ENCODE data around the gene FIZ1. TPM values are rescaled to one million over a fixed set of nuclear protein-coding genes. Genes with fewer than 3 reads are reported as not detected.

The FIZ1 gene
- total RNA-seq, 2 donors from 2014 or later = 14.8 to 16.4 TPM

DNA sequence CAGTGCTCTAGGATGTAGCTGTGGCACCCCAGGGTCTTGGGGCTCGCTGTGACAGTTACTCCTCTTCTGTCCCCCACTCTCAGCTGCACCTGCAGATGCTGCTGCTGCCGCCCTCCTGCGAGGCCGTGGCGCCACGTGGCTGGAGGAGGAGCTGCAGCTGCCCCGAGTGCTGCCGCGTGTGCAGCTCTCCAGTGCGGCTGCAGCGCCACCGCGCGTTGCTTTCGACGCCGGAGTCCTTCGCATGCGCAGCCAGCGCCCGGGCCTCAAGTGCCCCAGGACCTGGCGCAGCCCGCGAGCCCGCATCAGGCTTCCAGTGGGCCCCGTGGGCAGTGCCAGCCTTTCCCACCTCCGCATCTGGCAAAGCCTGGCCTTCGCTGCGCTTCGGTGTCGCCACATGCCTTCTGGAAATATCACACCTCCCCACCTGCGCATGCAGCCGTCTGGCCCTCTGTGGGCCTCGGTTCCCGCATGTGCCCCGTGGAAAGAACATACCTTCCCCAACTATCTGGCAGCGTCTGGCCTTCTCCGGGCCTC, 40.8 kb upstream of the FIZ1 start:
- TF ChIP-seq, protein P1, sequence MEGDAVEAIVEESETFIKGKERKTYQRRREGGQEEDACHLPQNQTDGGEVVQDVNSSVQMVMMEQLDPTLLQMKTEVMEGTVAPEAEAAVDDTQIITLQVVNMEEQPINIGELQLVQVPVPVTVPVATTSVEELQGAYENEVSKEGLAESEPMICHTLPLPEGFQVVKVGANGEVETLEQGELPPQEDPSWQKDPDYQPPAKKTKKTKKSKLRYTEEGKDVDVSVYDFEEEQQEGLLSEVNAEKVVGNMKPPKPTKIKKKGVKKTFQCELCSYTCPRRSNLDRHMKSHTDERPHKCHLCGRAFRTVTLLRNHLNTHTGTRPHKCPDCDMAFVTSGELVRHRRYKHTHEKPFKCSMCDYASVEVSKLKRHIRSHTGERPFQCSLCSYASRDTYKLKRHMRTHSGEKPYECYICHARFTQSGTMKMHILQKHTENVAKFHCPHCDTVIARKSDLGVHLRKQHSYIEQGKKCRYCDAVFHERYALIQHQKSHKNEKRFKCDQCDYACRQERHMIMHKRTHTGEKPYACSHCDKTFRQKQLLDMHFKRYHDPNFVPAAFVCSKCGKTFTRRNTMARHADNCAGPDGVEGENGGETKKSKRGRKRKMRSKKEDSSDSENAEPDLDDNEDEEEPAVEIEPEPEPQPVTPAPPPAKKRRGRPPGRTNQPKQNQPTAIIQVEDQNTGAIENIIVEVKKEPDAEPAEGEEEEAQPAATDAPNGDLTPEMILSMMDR (IDR thresholded peaks at IDR 0.05) = peak; percentile 29 to 62 (median 40)
- TF ChIP-seq POLR2A (IDR thresholded peaks at IDR 0.05) = no peak

DNA sequence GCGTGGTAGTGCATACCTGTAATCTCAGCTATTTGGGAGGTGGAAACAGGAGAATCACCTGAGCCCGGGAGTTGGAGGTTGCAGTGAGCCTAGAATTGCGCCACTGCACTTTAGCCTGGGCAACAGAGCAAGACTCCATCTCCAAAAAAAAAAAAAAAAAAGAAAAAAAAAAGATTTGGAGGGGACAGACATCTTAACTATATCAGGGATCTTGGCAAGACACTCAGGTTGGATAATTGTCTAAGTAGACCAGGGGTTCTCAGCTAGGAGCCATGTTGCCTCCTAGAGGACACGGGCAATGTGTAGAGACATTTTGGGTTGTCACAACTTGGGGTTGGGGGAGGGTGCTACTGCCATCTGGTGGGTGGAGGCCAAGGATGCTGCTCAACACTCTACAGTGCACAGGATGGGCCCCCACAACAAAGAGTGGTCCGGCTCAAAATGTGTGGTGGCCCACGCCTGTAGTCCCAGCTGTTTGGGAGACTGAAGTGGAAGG, 39.6 kb upstream of the FIZ1 start:
- intact Hi-C loops (cut with DNase I) = no loop called here
- Histone ChIP-seq H3K9me3 (no peaks in the 10 kb centered on the region), H3K36me3 (no peaks in the 10 kb centered on the region), H3K4me1 (replicated peaks) (peaks cover 29% of the 10 kb centered on the region), H3K4me3 (no peak overlapping the region), H3K27ac (no peak overlapping the region), H3K27me3 (replicated peaks; ENCODE audit: insufficient read depth) (no peaks in the 10 kb centered on the region)
- WGBS = 88% methylated on average over 6 of the region's 6 CpGs
- DNase-seq (ENCODE audit: low spot score) = no peak
- no peak for TF ChIP-seq POLR2A (IDR thresholded peaks at IDR 0.05)
- TF ChIP-seq POLR2AphosphoS5 (IDR thresholded peaks at IDR 0.05) = no peak
- TF ChIP-seq, protein P1 (IDR thresholded peaks at IDR 0.05) = peak in 1 of 4 experiments; percentile 4

More for the DNA sequence above, 40.8 kb upstream of the FIZ1 start:
- intact Hi-C loops (cut with DNase I) = no loop called here
- H3K27me3 ChIP-seq (replicated peaks; ENCODE audit: insufficient read depth) = no peaks in the 10 kb centered on the region
- DNase-seq (ENCODE audit: low spot score) = peak; percentile 32
- H3K4me3 ChIP-seq = peak overlapping the region; percentile 85 to 91
- H3K36me3 ChIP-seq = no peaks in the 10 kb centered on the region
- WGBS = 3% methylated on average over 38 of the region's 38 CpGs
- H3K4me1 ChIP-seq (replicated peaks) = peaks cover 39% of the 10 kb centered on the region
- H3K27ac ChIP-seq = peak overlapping the region; percentile 93 to 95
- H3K9me3 ChIP-seq = no peaks in the 10 kb centered on the region

DNA sequence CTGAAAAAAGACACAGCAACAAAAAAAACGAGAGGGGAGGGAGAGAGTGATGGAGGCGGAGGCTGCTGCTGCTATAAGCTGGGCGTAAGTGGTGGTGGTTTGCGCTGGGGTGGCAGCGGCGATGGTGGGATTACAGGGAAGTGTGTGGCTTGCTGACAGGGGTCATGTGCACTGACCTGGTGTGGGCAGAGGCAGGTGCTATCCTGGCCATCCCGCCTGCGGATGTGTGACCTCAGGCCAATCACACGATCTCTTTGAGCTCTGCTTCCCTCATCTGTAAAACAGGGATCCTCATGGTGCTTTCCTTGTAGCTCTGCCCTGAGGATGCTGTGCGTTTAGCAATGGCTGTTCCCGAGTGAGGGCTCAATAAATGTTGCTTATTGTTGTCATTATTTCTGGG, 38.2 kb upstream of the FIZ1 start:
- DNase-seq (ENCODE audit: low spot score) = no peak
- WGBS = 74% methylated on average over 11 of the region's 11 CpGs
- H3K36me3 ChIP-seq = no peaks in the 10 kb centered on the region
- TF ChIP-seq POLR2AphosphoS5 (IDR thresholded peaks at IDR 0.05) (no peak), POLR2A (IDR thresholded peaks at IDR 0.05) (no peak)
- TF ChIP-seq, protein P1 (IDR thresholded peaks at IDR 0.05) = no peak
- no peaks in the 10 kb centered on the region for H3K9me3 ChIP-seq
- intact Hi-C loops (cut with DNase I) = no loop called here
- H3K27ac ChIP-seq = no peak overlapping the region
- H3K4me3 ChIP-seq = no peak overlapping the region
- no peaks in the 10 kb centered on the region for H3K27me3 ChIP-seq (replicated peaks; ENCODE audit: insufficient read depth)
- peaks cover 22% of the 10 kb centered on the region for H3K4me1 ChIP-seq (replicated peaks)

GRCh38 chr19:55636723-55637122, 37.4 kb upstream of the FIZ1 start:
- Histone ChIP-seq H3K9me3 (no peaks in the 10 kb centered on the region), H3K4me1 (replicated peaks) (peaks cover 21% of the 10 kb centered on the region)

More at GRCh38 chr19:55636723-55637122, 37.4 kb upstream of the FIZ1 start:
- TF ChIP-seq, protein P1 (IDR thresholded peaks at IDR 0.05) = no peak
- H3K27ac ChIP-seq = no peak overlapping the region
- DNase-seq (ENCODE audit: low spot score) = no peak
- no peaks in the 10 kb centered on the region for H3K36me3 ChIP-seq
- WGBS = 85% methylated on average over 4 of the region's 4 CpGs
- intact Hi-C loops (cut with DNase I) = no loop called here
- no peak overlapping the region for H3K4me3 ChIP-seq
- H3K27me3 ChIP-seq (replicated peaks; ENCODE audit: insufficient read depth) = no peaks in the 10 kb centered on the region
